Ovary (tissue), 3 donors: ENCODE data around the gene ITSN1.

ENCODE experiments used
- CTCF ChIP-seq, 3 donors: fragments of 450-650 bp in 2 of 3; fragments of 200-600 bp in 1 of 3; IDR thresholded peaks; one replicate each; pipeline versions ENCODE4 v1.5.1 to v1.8.0; 2016 to 2022; ENCODE audit warnings: antibody characterized with exemption in 3 of 3, mild to moderate bottlenecking in 1 of 3
- POLR2A ChIP-seq: fragments of 450-650 bp; IDR thresholded peaks from one replicate; pipeline ENCODE4 v1.6.1; 2017; ENCODE audit warnings: antibody characterized with exemption, mild to moderate bottlenecking, moderate library complexity
- donor health status: DM: no; HTN: no; CAD: no.

GRCh38 chr21:33673473-33673872 lies 31.2 kb downstream of the ITSN1 start:
- TF ChIP-seq POLR2A (no peak), CTCF (IDR thresholded peaks at IDR 0.05) (no peak)
